ENCODE results near the gene TYRO3. TPM values are rescaled to one million over a fixed set of nuclear protein-coding genes. Genes with fewer than 3 reads are reported as not detected.

The TYRO3 gene
- total RNA-seq, 1 experiment from 2014 or later, result 118 TPM

DNA sequence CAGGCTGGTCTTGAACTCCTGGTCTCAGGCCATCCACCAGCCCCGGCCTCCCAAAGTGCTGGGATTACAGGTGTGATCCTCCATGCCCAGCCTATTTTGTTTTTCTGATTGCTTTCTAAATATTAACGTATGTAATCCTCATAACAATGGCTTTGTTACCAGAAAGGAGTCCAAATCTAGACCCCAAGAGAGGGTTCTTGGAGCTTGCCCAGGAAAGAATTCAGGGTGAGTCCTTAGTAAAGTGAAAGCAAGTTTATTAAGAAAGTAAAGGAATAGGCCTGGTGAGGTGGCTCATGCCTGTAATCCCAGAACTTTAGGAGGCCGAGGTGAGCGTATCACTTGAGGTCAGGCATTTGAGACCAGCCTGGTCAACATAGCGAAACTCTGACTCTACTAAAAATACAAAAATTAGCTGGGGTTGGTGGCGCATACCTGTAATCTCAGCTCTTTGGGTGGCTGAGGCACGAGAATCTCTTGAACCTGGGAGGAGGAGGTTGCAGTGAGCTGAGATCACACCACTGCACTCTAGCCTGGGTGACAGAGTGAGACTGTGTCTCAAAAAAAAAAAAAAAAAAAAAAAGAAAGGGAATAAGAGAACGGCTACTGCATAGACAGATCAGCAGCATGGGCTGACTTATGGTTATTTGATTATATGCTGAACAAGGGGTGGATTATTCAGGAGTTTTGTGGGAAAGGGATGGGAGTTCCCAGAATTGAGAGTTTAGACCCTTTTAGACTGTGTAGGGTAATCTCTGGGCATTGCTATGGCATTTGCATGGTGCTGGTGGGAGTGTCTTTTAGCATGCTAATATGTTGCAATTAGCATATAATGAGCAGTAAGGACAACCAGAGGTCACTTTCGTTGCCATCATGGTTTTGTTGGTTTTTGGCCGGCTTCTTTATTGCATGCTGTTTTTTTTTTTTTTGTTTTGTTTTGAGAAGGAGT lies 36.1 kb downstream of the TYRO3 start:
- TF ChIP-seq CTCF (IDR thresholded peaks at IDR 0.05; ENCODE audit: insufficient read depth in 1 of 2, low read depth in 1 of 2, low read length in 1 of 2, severe bottlenecking in 1 of 2, unreplicated experiment in 1 of 2), result no peak
- Histone ChIP-seq H3K27me3 (replicated peaks; ENCODE audit: control insufficient read depth, insufficient read depth, low read length) (no peaks in the 10 kb centered on the region), H3K9me3 (no peaks in the 10 kb centered on the region), H3K36me3 (ENCODE audit: control insufficient read depth, insufficient read depth, low read length) (no peaks in the 10 kb centered on the region), H3K4me1 (peaks cover 20% of the 10 kb centered on the region), H3K4me3 (ENCODE audit: low read depth, low read length) (no peak overlapping the region)
- H3K4me3 Mint-ChIP-seq (ENCODE audit: unreplicated experiment), result no peak overlapping the region
- ChIA-PET CTCF (no interaction called here), POLR2A (interaction anchor here (0.7 kb wide), 1 partner anchor 26 kb away, joined by 14 read pairs; no protein-coding TSS in a partner anchor)
- intact Hi-C loops (cut with micrococcal nuclease; ENCODE audit: unreplicated experiment), result no loop called here
- no peak overlapping the region for H3K27ac Mint-ChIP-seq (ENCODE audit: unreplicated experiment)
- BruUV-seq (replicated peaks), result TSS peak; percentile 74
- no peaks in the 10 kb centered on the region for H3K36me3 Mint-ChIP-seq (ENCODE audit: insufficient read depth, unreplicated experiment)
- H3K4me1 Mint-ChIP-seq (ENCODE audit: low read depth, unreplicated experiment), result peaks cover 28% of the 10 kb centered on the region
- no peaks in the 10 kb centered on the region for H3K9me3 Mint-ChIP-seq (ENCODE audit: unreplicated experiment)
- no peak for DNase-seq
- H3K27me3 Mint-ChIP-seq (ENCODE audit: insufficient read depth, unreplicated experiment), result no peaks in the 10 kb centered on the region

- no peak overlapping the region for H3K4me3 Mint-ChIP-seq (ENCODE audit: unreplicated experiment)
- H3K9me3 Mint-ChIP-seq (ENCODE audit: unreplicated experiment), result no peaks in the 10 kb centered on the region
- H3K27me3 Mint-ChIP-seq (ENCODE audit: insufficient read depth, unreplicated experiment), result no peaks in the 10 kb centered on the region
- intact Hi-C loops (cut with micrococcal nuclease; ENCODE audit: unreplicated experiment), result no loop called here
- no peak for TF ChIP-seq CTCF (IDR thresholded peaks at IDR 0.05; ENCODE audit: insufficient read depth in 1 of 2, low read depth in 1 of 2, low read length in 1 of 2, severe bottlenecking in 1 of 2, unreplicated experiment in 1 of 2)
- BruUV-seq (replicated peaks), result no TSS peak
- H3K4me1 ChIP-seq, result peaks cover 10% of the 10 kb centered on the region; the same call in 1 of the 2 replicates
- H3K27ac Mint-ChIP-seq (ENCODE audit: unreplicated experiment), result peak overlapping the region; percentile 26
- no peaks in the 10 kb centered on the region for H3K27me3 ChIP-seq (replicated peaks; ENCODE audit: control insufficient read depth, insufficient read depth, low read length)
- H3K36me3 Mint-ChIP-seq (ENCODE audit: insufficient read depth, unreplicated experiment), result no peaks in the 10 kb centered on the region
- peaks cover 15% of the 10 kb centered on the region for H3K4me1 Mint-ChIP-seq (ENCODE audit: low read depth, unreplicated experiment)
- H3K4me3 ChIP-seq (ENCODE audit: low read depth, low read length), result no peak overlapping the region
- ChIA-PET POLR2A (no interaction called here), CTCF (no interaction called here)
- DNase-seq, result no peak
- H3K9me3 ChIP-seq, result no peaks in the 10 kb centered on the region
- no peaks in the 10 kb centered on the region for H3K36me3 ChIP-seq (ENCODE audit: control insufficient read depth, insufficient read depth, low read length)
Observed at GRCh38 chr15:41596972-41597371, 38.0 kb downstream of the TYRO3 start.

- no peak for DNase-seq
- no peaks in the 10 kb centered on the region for H3K9me3 Mint-ChIP-seq (ENCODE audit: unreplicated experiment)
- no peak for TF ChIP-seq CTCF (IDR thresholded peaks at IDR 0.05; ENCODE audit: insufficient read depth in 1 of 2, low read depth in 1 of 2, low read length in 1 of 2, severe bottlenecking in 1 of 2, unreplicated experiment in 1 of 2)
- BruUV-seq (replicated peaks), result no TSS peak
- H3K4me3 ChIP-seq (ENCODE audit: low read depth, low read length), result no peak overlapping the region
- no peak overlapping the region for H3K27ac Mint-ChIP-seq (ENCODE audit: unreplicated experiment)
- no peaks in the 10 kb centered on the region for H3K9me3 ChIP-seq
- H3K4me1 ChIP-seq, result peaks cover 10% of the 10 kb centered on the region
- no peaks in the 10 kb centered on the region for H3K36me3 ChIP-seq (ENCODE audit: control insufficient read depth, insufficient read depth, low read length)
- peaks cover 12% of the 10 kb centered on the region for H3K4me1 Mint-ChIP-seq (ENCODE audit: low read depth, unreplicated experiment)
- no peaks in the 10 kb centered on the region for H3K27me3 Mint-ChIP-seq (ENCODE audit: insufficient read depth, unreplicated experiment)
- no peaks in the 10 kb centered on the region for H3K36me3 Mint-ChIP-seq (ENCODE audit: insufficient read depth, unreplicated experiment)
- POLR2A ChIA-PET, result no interaction called here
- H3K4me3 Mint-ChIP-seq (ENCODE audit: unreplicated experiment), result no peak overlapping the region
- H3K27me3 ChIP-seq (replicated peaks; ENCODE audit: control insufficient read depth, insufficient read depth, low read length), result no peaks in the 10 kb centered on the region
- intact Hi-C loops (cut with micrococcal nuclease; ENCODE audit: unreplicated experiment), result no loop called here
- CTCF ChIA-PET, result no interaction called here
Observed at GRCh38 chr15:41597787-41598186, 38.8 kb downstream of the TYRO3 start.
